Measurements from ENCODE around the gene MYOF.

DNA sequence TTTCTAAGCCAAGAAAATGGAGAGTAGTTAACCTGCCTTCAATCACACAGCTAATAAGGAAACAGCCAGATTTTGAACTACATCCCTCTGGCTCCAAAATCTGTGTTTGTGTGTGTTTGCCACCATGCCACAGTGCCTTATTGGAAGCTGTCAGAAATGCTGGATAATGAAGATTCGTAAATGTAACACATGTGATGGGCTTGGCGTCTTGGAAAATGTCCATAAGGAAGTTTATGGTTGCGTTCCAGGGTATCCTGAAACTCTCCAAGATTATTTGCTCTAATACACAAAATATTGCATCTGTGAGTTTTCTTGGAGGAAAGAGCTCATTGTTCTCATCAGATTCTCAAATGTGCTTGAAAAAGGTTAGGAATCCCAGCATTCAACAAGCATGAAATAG is 22.7 kb downstream of the MYOF start:
- TF ChIP-seq, protein P1, sequence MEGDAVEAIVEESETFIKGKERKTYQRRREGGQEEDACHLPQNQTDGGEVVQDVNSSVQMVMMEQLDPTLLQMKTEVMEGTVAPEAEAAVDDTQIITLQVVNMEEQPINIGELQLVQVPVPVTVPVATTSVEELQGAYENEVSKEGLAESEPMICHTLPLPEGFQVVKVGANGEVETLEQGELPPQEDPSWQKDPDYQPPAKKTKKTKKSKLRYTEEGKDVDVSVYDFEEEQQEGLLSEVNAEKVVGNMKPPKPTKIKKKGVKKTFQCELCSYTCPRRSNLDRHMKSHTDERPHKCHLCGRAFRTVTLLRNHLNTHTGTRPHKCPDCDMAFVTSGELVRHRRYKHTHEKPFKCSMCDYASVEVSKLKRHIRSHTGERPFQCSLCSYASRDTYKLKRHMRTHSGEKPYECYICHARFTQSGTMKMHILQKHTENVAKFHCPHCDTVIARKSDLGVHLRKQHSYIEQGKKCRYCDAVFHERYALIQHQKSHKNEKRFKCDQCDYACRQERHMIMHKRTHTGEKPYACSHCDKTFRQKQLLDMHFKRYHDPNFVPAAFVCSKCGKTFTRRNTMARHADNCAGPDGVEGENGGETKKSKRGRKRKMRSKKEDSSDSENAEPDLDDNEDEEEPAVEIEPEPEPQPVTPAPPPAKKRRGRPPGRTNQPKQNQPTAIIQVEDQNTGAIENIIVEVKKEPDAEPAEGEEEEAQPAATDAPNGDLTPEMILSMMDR (IDR thresholded peaks at IDR 0.05) = no peak
- TF ChIP-seq SMC3 (IDR thresholded peaks at IDR 0.05; ENCODE audit: low read depth, low read length) (no peak), RAD21 (IDR thresholded peaks at IDR 0.05; ENCODE audit: low read length) (no peak), ZBTB33 (IDR thresholded peaks at IDR 0.05; ENCODE audit: borderline replicate concordance, low read depth) (no peak), MEF2A (IDR thresholded peaks at IDR 0.05; ENCODE audit: borderline replicate concordance, low read depth) (no peak), EP300 (IDR thresholded peaks at IDR 0.05; ENCODE audit: borderline replicate concordance in 1 of 2, low read depth in 1 of 2, low read length in 1 of 2) (no peak), GABPA (IDR thresholded peaks at IDR 0.05; ENCODE audit: low read depth) (no peak)

All from SK-N-SH (cell line).